Panc1 (cell line): ENCODE results near the gene HEATR3.

Experiments
- TCF7L2 ChIP-seq: IDR thresholded peaks from 2 replicates; pipeline ENCODE4 v1.6.1; 2011; ENCODE audit warnings: mild to moderate bottlenecking, low read depth, low read length, inconsistent platforms
- TF ChIP-seq, protein P1 (sequence below): fragments of 450-650 bp; IDR thresholded peaks from 2 replicates; pipeline ENCODE4 v1.5.1; 2017; ENCODE audit warnings: mild to moderate bottlenecking
- TF ChIP-seq, protein P2 (sequence below), 2 experiments: IDR thresholded peaks; 2 replicates each; pipeline ENCODE4 v1.6.1; 2011 to 2012; ENCODE audit warnings: low read depth in 2 of 2, control low read depth in 1 of 2, low read length in 1 of 2, mild to moderate bottlenecking in 1 of 2, moderate library complexity in 1 of 2; ENCODE audit not compliant: insufficient read depth in 1 of 2

DNA sequence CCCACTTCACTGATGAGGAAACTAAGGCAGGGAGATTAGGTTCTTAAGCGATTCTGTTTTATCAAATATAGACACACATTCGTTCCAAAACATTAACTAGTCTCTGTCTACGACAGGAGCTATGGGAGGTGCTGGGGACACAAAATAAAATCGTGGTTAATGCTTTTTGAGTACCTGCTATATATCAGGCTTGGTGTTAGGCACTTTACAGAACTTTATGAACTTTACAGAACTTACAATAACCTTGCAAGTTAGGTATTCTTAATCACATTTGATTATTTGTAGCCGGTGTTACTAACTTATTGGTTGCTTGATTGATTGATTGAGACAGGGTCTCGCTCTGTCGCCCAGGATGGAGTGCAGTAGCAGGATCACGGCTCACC lies 538 bp upstream of the HEATR3 start:
- TF ChIP-seq, protein P1, sequence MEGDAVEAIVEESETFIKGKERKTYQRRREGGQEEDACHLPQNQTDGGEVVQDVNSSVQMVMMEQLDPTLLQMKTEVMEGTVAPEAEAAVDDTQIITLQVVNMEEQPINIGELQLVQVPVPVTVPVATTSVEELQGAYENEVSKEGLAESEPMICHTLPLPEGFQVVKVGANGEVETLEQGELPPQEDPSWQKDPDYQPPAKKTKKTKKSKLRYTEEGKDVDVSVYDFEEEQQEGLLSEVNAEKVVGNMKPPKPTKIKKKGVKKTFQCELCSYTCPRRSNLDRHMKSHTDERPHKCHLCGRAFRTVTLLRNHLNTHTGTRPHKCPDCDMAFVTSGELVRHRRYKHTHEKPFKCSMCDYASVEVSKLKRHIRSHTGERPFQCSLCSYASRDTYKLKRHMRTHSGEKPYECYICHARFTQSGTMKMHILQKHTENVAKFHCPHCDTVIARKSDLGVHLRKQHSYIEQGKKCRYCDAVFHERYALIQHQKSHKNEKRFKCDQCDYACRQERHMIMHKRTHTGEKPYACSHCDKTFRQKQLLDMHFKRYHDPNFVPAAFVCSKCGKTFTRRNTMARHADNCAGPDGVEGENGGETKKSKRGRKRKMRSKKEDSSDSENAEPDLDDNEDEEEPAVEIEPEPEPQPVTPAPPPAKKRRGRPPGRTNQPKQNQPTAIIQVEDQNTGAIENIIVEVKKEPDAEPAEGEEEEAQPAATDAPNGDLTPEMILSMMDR: no peak
- TF ChIP-seq TCF7L2: no peak
- TF ChIP-seq, protein P2, sequence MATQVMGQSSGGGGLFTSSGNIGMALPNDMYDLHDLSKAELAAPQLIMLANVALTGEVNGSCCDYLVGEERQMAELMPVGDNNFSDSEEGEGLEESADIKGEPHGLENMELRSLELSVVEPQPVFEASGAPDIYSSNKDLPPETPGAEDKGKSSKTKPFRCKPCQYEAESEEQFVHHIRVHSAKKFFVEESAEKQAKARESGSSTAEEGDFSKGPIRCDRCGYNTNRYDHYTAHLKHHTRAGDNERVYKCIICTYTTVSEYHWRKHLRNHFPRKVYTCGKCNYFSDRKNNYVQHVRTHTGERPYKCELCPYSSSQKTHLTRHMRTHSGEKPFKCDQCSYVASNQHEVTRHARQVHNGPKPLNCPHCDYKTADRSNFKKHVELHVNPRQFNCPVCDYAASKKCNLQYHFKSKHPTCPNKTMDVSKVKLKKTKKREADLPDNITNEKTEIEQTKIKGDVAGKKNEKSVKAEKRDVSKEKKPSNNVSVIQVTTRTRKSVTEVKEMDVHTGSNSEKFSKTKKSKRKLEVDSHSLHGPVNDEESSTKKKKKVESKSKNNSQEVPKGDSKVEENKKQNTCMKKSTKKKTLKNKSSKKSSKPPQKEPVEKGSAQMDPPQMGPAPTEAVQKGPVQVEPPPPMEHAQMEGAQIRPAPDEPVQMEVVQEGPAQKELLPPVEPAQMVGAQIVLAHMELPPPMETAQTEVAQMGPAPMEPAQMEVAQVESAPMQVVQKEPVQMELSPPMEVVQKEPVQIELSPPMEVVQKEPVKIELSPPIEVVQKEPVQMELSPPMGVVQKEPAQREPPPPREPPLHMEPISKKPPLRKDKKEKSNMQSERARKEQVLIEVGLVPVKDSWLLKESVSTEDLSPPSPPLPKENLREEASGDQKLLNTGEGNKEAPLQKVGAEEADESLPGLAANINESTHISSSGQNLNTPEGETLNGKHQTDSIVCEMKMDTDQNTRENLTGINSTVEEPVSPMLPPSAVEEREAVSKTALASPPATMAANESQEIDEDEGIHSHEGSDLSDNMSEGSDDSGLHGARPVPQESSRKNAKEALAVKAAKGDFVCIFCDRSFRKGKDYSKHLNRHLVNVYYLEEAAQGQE (IDR thresholded peaks at IDR 0.05; ENCODE audit: insufficient read depth in 1 of 2, low read depth in 2 of 2, low read length in 1 of 2): no peak
